H9 (cell line): ENCODE measurements around the gene NIFK. TPM values are rescaled to one million over a fixed set of nuclear protein-coding genes. Genes with fewer than 3 reads are reported as not detected.

Experiments
- DNase-seq: peaks from one replicate; pipeline ENCODE4 v3.0.0-alpha.2; 2017
- H2AFZ ChIP-seq: one replicate; pipeline ENCODE4 v1.6.1; 2013; ENCODE audit warnings: mild to moderate bottlenecking, low read length, control low read depth, moderate library complexity
- H2AK5ac ChIP-seq: 2 replicates; pipeline ENCODE4 v1.6.1; 2013; ENCODE audit warnings: low read length, control low read depth, mixed read lengths; ENCODE audit not compliant: insufficient read length
- H2BK120ac ChIP-seq: one replicate; pipeline ENCODE4 v1.6.1; 2013; ENCODE audit warnings: low read depth, mild to moderate bottlenecking, low read length, control low read depth, inconsistent platforms; ENCODE audit not compliant: poor library complexity, severe bottlenecking
- H2BK12ac ChIP-seq: 2 replicates; pipeline ENCODE4 v1.6.1; 2013; ENCODE audit warnings: low read length, control low read depth, mixed read lengths, low read depth; ENCODE audit not compliant: insufficient read length
- H2BK15ac ChIP-seq: 2 replicates; pipeline ENCODE4 v1.6.1; 2013; ENCODE audit warnings: low read depth, low read length, control low read depth
- H2BK20ac ChIP-seq: one replicate; pipeline ENCODE4 v1.6.1; 2013; ENCODE audit warnings: low read depth, mild to moderate bottlenecking, low read length, control low read depth, inconsistent platforms; ENCODE audit not compliant: poor library complexity, severe bottlenecking
- H2BK5ac ChIP-seq: 2 replicates; pipeline ENCODE4 v1.6.1; 2013; ENCODE audit warnings: low read length, control low read depth, mixed read lengths; ENCODE audit not compliant: insufficient read length
- H3K14ac ChIP-seq: 2 replicates; pipeline ENCODE4 v1.6.1; 2013; ENCODE audit warnings: low read length, control low read depth; ENCODE audit not compliant: insufficient read depth
- H3K18ac ChIP-seq: 2 replicates; pipeline ENCODE4 v1.6.1; 2013; ENCODE audit warnings: low read depth, mild to moderate bottlenecking, mixed read lengths, low read length, control low read depth; ENCODE audit not compliant: insufficient read length
- H3K23ac ChIP-seq: 2 replicates; pipeline ENCODE4 v1.6.1; 2013; ENCODE audit warnings: low read length, control low read depth, mixed read lengths, low read depth; ENCODE audit not compliant: insufficient read length
- H3K23me2 ChIP-seq: 2 replicates; pipeline ENCODE4 v1.6.1; 2013; ENCODE audit warnings: low read depth, mild to moderate bottlenecking, mixed read lengths, low read length, control low read depth; ENCODE audit not compliant: insufficient read length, poor library complexity, severe bottlenecking
- H3K27ac ChIP-seq: 2 replicates; pipeline ENCODE4 v1.5.1; 2013; ENCODE audit warnings: low read length, control low read depth, mixed read lengths, low read depth; ENCODE audit not compliant: insufficient read length
- H3K27me3 ChIP-seq: 2 replicates; pipeline ENCODE4 v1.6.1; 2013; ENCODE audit warnings: low read length, control low read depth, inconsistent platforms; ENCODE audit not compliant: insufficient read depth
- H3K4ac ChIP-seq: 2 replicates; pipeline ENCODE4 v1.6.1; 2013; ENCODE audit warnings: low read depth, mild to moderate bottlenecking, control low read depth, inconsistent platforms, low read length, moderate library complexity
- H3K4me1 ChIP-seq: 2 replicates; pipeline ENCODE4 v1.6.1; 2013; ENCODE audit warnings: low read length, control low read depth, inconsistent platforms; ENCODE audit not compliant: insufficient read depth
- H3K4me2 ChIP-seq: 2 replicates; pipeline ENCODE4 v1.6.1; 2013; ENCODE audit warnings: low read length, control low read depth, mixed read lengths; ENCODE audit not compliant: insufficient read length, insufficient read depth
- H3K56ac ChIP-seq: 2 replicates; pipeline ENCODE4 v1.6.1; 2013; ENCODE audit warnings: low read depth, mild to moderate bottlenecking, mixed read lengths, low read length, control low read depth; ENCODE audit not compliant: insufficient read length
- H3K79me1 ChIP-seq: 2 replicates; pipeline ENCODE4 v1.6.1; 2013; ENCODE audit warnings: low read depth, mild to moderate bottlenecking, moderate library complexity, low read length, control low read depth, inconsistent platforms; ENCODE audit not compliant: insufficient read depth, poor library complexity, severe bottlenecking
- H3K79me2 ChIP-seq: 2 replicates; pipeline ENCODE4 v1.6.1; 2013; ENCODE audit warnings: low read length, control low read depth, inconsistent platforms; ENCODE audit not compliant: insufficient read depth
- H3K9ac ChIP-seq: 2 replicates; pipeline ENCODE4 v1.6.1; 2013; ENCODE audit warnings: low read length, control low read depth, mixed read lengths; ENCODE audit not compliant: insufficient read length; ENCODE audit errors: extremely low read depth
- H3K9me3 ChIP-seq: one replicate; pipeline ENCODE4 v1.6.1; 2013; ENCODE audit warnings: low read depth, low read length, inconsistent platforms; ENCODE audit not compliant: control insufficient read depth
- H3T11ph ChIP-seq: one replicate; pipeline ENCODE4 v1.6.1; 2013; ENCODE audit warnings: mild to moderate bottlenecking, low read length, control low read depth, inconsistent platforms
- H4K20me1 ChIP-seq: one replicate; pipeline ENCODE4 v1.6.1; 2013; ENCODE audit not compliant: control insufficient read depth, insufficient read length, insufficient read depth
- H4K5ac ChIP-seq: 2 replicates; pipeline ENCODE4 v1.6.1; 2013; ENCODE audit warnings: low read depth, mild to moderate bottlenecking, mixed read lengths, low read length, control low read depth; ENCODE audit not compliant: insufficient read length
- H4K8ac ChIP-seq: replicated peaks from 2 replicates; pipeline ENCODE4 v1.6.1; 2013; ENCODE audit warnings: low read length, control low read depth, mixed read lengths, low read depth; ENCODE audit not compliant: insufficient read length
- H4K91ac ChIP-seq: 2 replicates; pipeline ENCODE4 v1.6.1; 2013; ENCODE audit warnings: low read depth, mild to moderate bottlenecking, moderate library complexity, mixed read lengths, low read length, control low read depth; ENCODE audit not compliant: insufficient read length
- H3K27ac Mint-ChIP-seq, 3 experiments: 2 replicates in 2 of 3; 3 replicates in 1 of 3; pipeline ENCODE4 v1.8.0; 2020 to 2021; ENCODE audit warnings: mixed read lengths in 3 of 3, mild to moderate bottlenecking in 1 of 3, moderate library complexity in 1 of 3
- H3K27me3 Mint-ChIP-seq: 2 replicates; pipeline ENCODE4 v1.8.0; 2021; ENCODE audit warnings: low read depth, mild to moderate bottlenecking, moderate library complexity, mixed read lengths
- H3K36me3 Mint-ChIP-seq, 3 experiments: 2 replicates in 2 of 3; 3 replicates in 1 of 3; pipeline ENCODE4 v1.8.0; 2020 to 2021; ENCODE audit warnings: low read depth in 3 of 3, mixed read lengths in 3 of 3; ENCODE audit not compliant: insufficient read depth in 1 of 3
- H3K4me1 Mint-ChIP-seq, 2 experiments: 2 replicates each; pipeline ENCODE4 v1.8.0; 2020; ENCODE audit warnings: mixed read lengths in 2 of 2
- H3K4me3 Mint-ChIP-seq, 2 experiments: 2 replicates in 1 of 2; 3 replicates in 1 of 2; pipeline ENCODE4 v1.8.0; 2020 to 2021; ENCODE audit warnings: mild to moderate bottlenecking in 2 of 2, mixed read lengths in 2 of 2, moderate library complexity in 1 of 2
- H3K9me3 Mint-ChIP-seq, 2 experiments: 2 replicates in 1 of 2; 3 replicates in 1 of 2; pipeline ENCODE4 v1.8.0; 2020; ENCODE audit warnings: mild to moderate bottlenecking in 2 of 2, mixed read lengths in 2 of 2, moderate library complexity in 1 of 2
- WGBS: extraction: QIAGEN DNeasy Blood & Tissue Kit; methylation state at CpG from one replicate; pipeline ENCODE4 v1.1.7; 2013; ENCODE audit warnings: missing lambda C conversion rate, low lambda C conversion rate, mixed read lengths; ENCODE audit not compliant: insufficient read length; ENCODE audit errors: extremely low coverage; 5-methylcytosine and 5-hydroxymethylcytosine counted together
- total RNA-seq: library from RNA; stranded (reverse); gene quantifications from 2 replicates; pipeline ENCODE4 v1.2.1, GENCODE V29; 2021
- TF ChIP-seq, protein P1 (sequence below): fragments of 200-600 bp; sonication (generic); conservative IDR thresholded peaks from 3 replicates; pipeline ENCODE4 v1.8.0; 2021; ENCODE audit warnings: antibody characterized with exemption, mild to moderate bottlenecking

NIFK gene
- total RNA-seq, 1 experiment from 2014 or later = 180 TPM

DNA sequence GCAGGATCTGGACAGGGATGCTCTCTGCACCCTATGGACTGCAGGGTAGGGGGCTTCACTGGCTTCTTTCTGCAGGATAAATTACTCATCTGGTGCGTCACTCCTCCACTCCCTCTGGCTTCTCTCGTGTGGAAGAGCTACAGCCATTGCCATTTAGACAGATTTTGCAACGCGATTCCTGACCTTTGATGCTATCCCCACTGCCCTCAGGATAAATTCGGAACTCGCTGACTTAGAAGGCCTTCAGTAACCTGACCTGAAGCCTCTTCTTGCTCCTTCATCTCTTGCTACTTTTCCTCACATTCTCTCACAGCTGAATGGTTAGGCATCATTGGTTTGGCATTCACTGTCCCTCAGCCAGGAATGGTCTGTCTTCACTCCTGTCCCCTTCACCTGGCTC lies 5.3 kb downstream of the NIFK start:
- Mint-ChIP-seq H3K27ac (no peak overlapping the region), H3K9me3 (no peaks in the 10 kb centered on the region), H3K36me3 (peaks cover 55 to 91% (median 77%) of the 10 kb centered on the region in 3 experiments), H3K4me3 (no peak overlapping the region), H3K27me3 (no peaks in the 10 kb centered on the region; the same call in 1 of the 2 replicates), H3K4me1 (peaks cover 2 to 10% of the 10 kb centered on the region in 2 experiments)
- Histone ChIP-seq H2BK20ac (no peak overlapping the region), H2AK5ac (no peak overlapping the region), H3K79me2 (peaks cover 8% of the 10 kb centered on the region; the same call in 1 of the 2 replicates), H2BK120ac (no peak overlapping the region), H3K4me2 (no peak overlapping the region), H3K9ac (no peak overlapping the region), H2BK15ac (no peak overlapping the region), H2BK5ac (no peak overlapping the region), H3T11ph (no peak overlapping the region), H3K4ac (no peak overlapping the region), H4K91ac (no peak overlapping the region), H3K18ac (no peak overlapping the region), H3K27ac (no peak overlapping the region), H3K9me3 (no peaks in the 10 kb centered on the region), H3K56ac (no peak overlapping the region), H4K5ac (no peak overlapping the region), H3K14ac (no peak overlapping the region), H4K20me1 (no peaks in the 10 kb centered on the region), H3K4me1 (no peaks in the 10 kb centered on the region), H2AFZ (no peak overlapping the region), H2BK12ac (no peak overlapping the region), H3K27me3 (no peaks in the 10 kb centered on the region), H3K23ac (no peak overlapping the region), H3K23me2 (peaks cover 7% of the 10 kb centered on the region), H3K79me1 (peaks cover 6% of the 10 kb centered on the region), H4K8ac (no peak overlapping the region)
- TF ChIP-seq, protein P1, sequence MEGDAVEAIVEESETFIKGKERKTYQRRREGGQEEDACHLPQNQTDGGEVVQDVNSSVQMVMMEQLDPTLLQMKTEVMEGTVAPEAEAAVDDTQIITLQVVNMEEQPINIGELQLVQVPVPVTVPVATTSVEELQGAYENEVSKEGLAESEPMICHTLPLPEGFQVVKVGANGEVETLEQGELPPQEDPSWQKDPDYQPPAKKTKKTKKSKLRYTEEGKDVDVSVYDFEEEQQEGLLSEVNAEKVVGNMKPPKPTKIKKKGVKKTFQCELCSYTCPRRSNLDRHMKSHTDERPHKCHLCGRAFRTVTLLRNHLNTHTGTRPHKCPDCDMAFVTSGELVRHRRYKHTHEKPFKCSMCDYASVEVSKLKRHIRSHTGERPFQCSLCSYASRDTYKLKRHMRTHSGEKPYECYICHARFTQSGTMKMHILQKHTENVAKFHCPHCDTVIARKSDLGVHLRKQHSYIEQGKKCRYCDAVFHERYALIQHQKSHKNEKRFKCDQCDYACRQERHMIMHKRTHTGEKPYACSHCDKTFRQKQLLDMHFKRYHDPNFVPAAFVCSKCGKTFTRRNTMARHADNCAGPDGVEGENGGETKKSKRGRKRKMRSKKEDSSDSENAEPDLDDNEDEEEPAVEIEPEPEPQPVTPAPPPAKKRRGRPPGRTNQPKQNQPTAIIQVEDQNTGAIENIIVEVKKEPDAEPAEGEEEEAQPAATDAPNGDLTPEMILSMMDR = no peak
- DNase-seq = no peak
- WGBS = no CpG with 5 or more reads among the region's 6 CpGs
